T-helper 9 cell (primary cell): ENCODE data around the gene CLCNKB.
A peak's percentile ranks its signal among the peaks of the same experiment; 100 is the strongest.

Experiments
- DNase-seq: peaks from one replicate; pipeline ENCODE4 v3.0.0-alpha.2; 2020

CLCNKB gene

GRCh38 chr1:16077406-16078245 is 34.0 kb downstream of the CLCNKB start:
- no peak for DNase-seq

- peak; percentile 63 for DNase-seq
These were observed 35.5 kb downstream of the CLCNKB start for GRCh38 chr1:16078925-16079656.

- no peak for DNase-seq
These were observed 37.0 kb downstream of the CLCNKB start for GRCh38 chr1:16080422-16081150.

- no peak for DNase-seq
These were observed 38.1 kb downstream of the CLCNKB start for GRCh38 chr1:16081636-16082035.

- DNase-seq = peak; percentile 55
These were observed 38.9 kb downstream of the CLCNKB start for GRCh38 chr1:16082283-16083038.

- DNase-seq = no peak
These were observed 39.9 kb downstream of the CLCNKB start for GRCh38 chr1:16083486-16083885.

GRCh38 chr1:16085522-16085921 is 41.9 kb downstream of the CLCNKB start:
- no peak for DNase-seq

GRCh38 chr1:16087733-16088132 is 44.2 kb downstream of the CLCNKB start:
- DNase-seq = no peak

- DNase-seq = no peak
These were observed 44.8 kb downstream of the CLCNKB start for GRCh38 chr1:16088351-16088911.

- no peak for DNase-seq
These were observed 45.4 kb downstream of the CLCNKB start for GRCh38 chr1:16088996-16089395.

GRCh38 chr1:16090076-16090826 is 46.7 kb downstream of the CLCNKB start:
- DNase-seq = no peak

GRCh38 chr1:16091296-16091695 is 47.7 kb downstream of the CLCNKB start:
- no peak for DNase-seq

GRCh38 chr1:16092097-16092922 is 48.7 kb downstream of the CLCNKB start:
- DNase-seq = no peak

GRCh38 chr1:16092923-16093511 is 49.4 kb downstream of the CLCNKB start:
- no peak for DNase-seq

- no peak for DNase-seq
These were observed 50.0 kb downstream of the CLCNKB start for GRCh38 chr1:16093611-16094010.

- DNase-seq = no peak
These were observed 51.0 kb downstream of the CLCNKB start for GRCh38 chr1:16094453-16095158.

GRCh38 chr1:16095447-16095846 is 51.9 kb downstream of the CLCNKB start:
- DNase-seq = no peak

GRCh38 chr1:16099412-16099811 is 55.8 kb downstream of the CLCNKB start:
- no peak for DNase-seq

- no peak for DNase-seq
These were observed 58.0 kb downstream of the CLCNKB start for GRCh38 chr1:16101623-16102022.
